Measurements from ENCODE around the gene HNF1A.

Gene HNF1A

GRCh38 chr12:120991965-120992364 lies 13.6 kb downstream of the HNF1A start:
- TF ChIP-seq, protein P1, sequence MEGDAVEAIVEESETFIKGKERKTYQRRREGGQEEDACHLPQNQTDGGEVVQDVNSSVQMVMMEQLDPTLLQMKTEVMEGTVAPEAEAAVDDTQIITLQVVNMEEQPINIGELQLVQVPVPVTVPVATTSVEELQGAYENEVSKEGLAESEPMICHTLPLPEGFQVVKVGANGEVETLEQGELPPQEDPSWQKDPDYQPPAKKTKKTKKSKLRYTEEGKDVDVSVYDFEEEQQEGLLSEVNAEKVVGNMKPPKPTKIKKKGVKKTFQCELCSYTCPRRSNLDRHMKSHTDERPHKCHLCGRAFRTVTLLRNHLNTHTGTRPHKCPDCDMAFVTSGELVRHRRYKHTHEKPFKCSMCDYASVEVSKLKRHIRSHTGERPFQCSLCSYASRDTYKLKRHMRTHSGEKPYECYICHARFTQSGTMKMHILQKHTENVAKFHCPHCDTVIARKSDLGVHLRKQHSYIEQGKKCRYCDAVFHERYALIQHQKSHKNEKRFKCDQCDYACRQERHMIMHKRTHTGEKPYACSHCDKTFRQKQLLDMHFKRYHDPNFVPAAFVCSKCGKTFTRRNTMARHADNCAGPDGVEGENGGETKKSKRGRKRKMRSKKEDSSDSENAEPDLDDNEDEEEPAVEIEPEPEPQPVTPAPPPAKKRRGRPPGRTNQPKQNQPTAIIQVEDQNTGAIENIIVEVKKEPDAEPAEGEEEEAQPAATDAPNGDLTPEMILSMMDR (conservative IDR thresholded peaks at IDR 0.05), result no peak

DNA sequence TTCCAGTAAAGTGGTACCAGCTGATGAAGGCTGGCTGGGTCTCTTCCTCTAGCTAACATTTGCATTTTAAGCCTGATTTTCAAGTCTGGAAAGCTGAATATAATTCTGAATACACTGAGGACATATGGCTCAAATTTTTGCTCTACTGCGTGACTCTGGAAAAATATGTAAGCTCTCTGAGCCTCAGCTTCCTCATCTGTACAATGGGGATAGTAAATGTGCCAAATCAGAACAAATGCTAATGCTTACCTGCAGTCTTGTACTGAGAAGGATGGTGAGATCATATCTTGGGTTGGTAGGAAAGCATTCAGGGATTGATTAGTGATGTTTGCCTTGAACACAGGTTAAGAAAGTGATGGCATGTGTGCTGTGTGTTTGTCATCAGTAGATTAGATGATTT lies 14.6 kb downstream of the HNF1A start:
- H3K27ac ChIP-seq, result no peak overlapping the region
- TF ChIP-seq, protein P1 (conservative IDR thresholded peaks at IDR 0.05), result no peak

More at GRCh38 chr12:120991965-120992364, 13.6 kb downstream of the HNF1A start:
- H3K27ac ChIP-seq, result no peak overlapping the region

GRCh38 chr12:120993496-120993895 lies 15.2 kb downstream of the HNF1A start:
- TF ChIP-seq, protein P1 (conservative IDR thresholded peaks at IDR 0.05), result no peak
- H3K27ac ChIP-seq, result no peak overlapping the region

GRCh38 chr12:120994059-120994458 lies 15.7 kb downstream of the HNF1A start:
- TF ChIP-seq, protein P1 (conservative IDR thresholded peaks at IDR 0.05), result no peak
- no peak overlapping the region for H3K27ac ChIP-seq

DNA sequence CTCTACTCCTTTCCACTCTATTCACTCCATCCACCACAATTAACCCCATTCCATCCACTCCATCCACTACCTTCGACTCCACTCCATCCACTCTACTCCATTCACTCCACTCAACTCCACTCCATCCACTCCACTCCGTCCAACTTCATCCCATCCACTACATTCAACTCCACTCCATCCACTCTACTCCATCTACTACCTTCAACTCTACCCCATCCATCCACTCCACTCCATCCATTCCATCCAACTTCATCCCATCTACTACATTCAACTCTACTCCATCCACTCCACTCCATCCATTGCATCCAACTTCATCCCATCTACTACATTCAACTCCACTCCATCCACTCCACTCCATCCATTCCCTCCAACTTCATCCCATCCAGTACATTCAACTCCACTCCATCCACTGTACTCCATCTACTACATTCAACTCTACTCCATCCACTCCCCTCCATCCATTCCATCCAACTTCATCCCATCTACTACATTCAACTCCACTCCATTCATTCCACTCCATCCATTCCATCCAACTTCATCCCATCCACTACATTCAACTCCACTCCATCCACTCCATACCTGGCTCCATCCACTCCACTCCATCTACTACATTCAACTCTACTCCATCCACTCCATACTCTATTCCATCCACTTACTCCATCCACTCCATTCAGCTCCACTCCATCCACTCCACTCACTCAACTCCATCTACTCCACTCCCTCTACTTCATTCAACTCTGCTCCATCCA lies 16.4 kb downstream of the HNF1A start:
- TF ChIP-seq, protein P1 (conservative IDR thresholded peaks at IDR 0.05), result no peak
- no peak overlapping the region for H3K27ac ChIP-seq

DNA sequence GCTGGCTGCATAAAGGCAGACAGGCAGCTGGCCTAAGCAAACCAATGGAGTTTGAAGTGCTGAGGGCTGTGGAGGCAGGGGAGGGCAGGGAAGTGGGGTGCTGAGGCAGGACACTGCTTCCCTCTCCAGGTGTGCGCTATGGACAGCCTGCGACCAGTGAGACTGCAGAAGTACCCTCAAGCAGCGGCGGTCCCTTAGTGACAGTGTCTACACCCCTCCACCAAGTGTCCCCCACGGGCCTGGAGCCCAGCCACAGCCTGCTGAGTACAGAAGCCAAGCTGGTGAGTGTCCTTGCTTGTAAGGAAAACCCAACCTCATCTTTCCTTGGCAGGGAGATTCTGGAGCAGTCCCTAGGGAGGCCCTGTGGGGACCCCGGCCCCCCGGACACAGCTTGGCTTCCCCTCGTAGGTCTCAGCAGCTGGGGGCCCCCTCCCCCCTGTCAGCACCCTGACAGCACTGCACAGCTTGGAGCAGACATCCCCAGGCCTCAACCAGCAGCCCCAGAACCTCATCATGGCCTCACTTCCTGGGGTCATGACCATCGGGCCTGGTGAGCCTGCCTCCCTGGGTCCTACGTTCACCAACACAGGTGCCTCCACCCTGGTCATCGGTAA lies 17.9 kb downstream of the HNF1A start:
- TF ChIP-seq, protein P1 (conservative IDR thresholded peaks at IDR 0.05), result no peak
- no peak overlapping the region for H3K27ac ChIP-seq

- TF ChIP-seq, protein P1 (conservative IDR thresholded peaks at IDR 0.05), result no peak
- H3K27ac ChIP-seq, result no peak overlapping the region
These were observed 19.1 kb downstream of the HNF1A start for GRCh38 chr12:120997448-120997847.

Measured in VCaP (cell line).